ENCODE data around the gene PLXNA2. TPM values are rescaled to one million over a fixed set of nuclear protein-coding genes. Genes with fewer than 3 reads are reported as not detected.
A peak's percentile ranks its signal among the peaks of the same experiment; 100 is the strongest.

PLXNA2 gene
- total and polyA plus RNA-seq, 11 donors: 9.2 to 28.2 (median 18.0) TPM

GRCh38 chr1:208085655-208086515 is 158.3 kb downstream of the PLXNA2 start:
- TF ChIP-seq CTCF (IDR thresholded peaks at IDR 0.05) (no peak), POLR2A (IDR thresholded peaks at IDR 0.05) (no peak)
- Histone ChIP-seq H3K4me3 (peak overlapping the region in 7 of 12 donors; percentile 6 to 33 (median 23)), H3K27ac (peak overlapping the region in 6 of 12 donors; percentile 45 to 74 (median 56)), H3K36me3 (peaks cover 0 to 57% (median 26%) of the 10 kb centered on the region in 9 donors), H3K27me3 (no peaks in the 10 kb centered on the region), H3K4me1 (peaks cover 0 to 57% (median 32%) of the 10 kb centered on the region in 12 donors), H3K9me3 (no peaks in the 10 kb centered on the region)
- WGBS, 4 donors: 87 to 92% (median 88%) methylated on average over 6 of the region's 6 CpGs
- ATAC-seq: no peak
- no peak for DNase-seq
- intact Hi-C loops (cut with DNase I): loop anchor here in 2 of 10 donors (5.0 to 10.0 kb wide), 2 partner anchors 39 to 49 kb away; no protein-coding TSS in a partner anchor

DNA sequence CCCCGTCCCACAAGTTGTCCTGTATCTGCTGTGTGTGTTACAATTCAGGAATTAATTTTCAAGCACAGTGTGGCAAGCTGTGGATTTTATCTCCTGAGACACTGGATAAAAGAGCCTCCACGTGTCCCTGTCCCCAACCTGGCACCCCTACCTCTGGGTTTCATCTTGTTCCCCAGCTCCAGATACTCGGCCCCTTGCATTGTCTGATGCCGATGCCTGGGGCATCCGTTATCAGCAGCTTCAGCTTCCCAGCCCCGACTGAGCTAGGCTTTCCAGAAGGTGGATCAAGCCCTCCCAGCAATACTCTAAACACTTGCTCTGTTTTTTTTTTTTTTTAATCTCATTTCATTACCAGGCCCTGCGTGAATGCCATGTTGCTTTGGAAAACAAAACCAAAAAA is 159.4 kb downstream of the PLXNA2 start:
- no peak for TF ChIP-seq CTCF (IDR thresholded peaks at IDR 0.05)
- H3K27ac ChIP-seq: no peak overlapping the region
- peaks cover 0 to 57% (median 26%) of the 10 kb centered on the region in 12 donors for H3K4me1 ChIP-seq
- H3K9me3 ChIP-seq: no peaks in the 10 kb centered on the region
- intact Hi-C loops (cut with DNase I): loop anchor here in 2 of 10 donors (5.0 to 10.0 kb wide), 2 partner anchors 37 to 50 kb away; no protein-coding TSS in a partner anchor
- no peak overlapping the region for H3K4me3 ChIP-seq
- no peak for ATAC-seq
- H3K27me3 ChIP-seq: no peaks in the 10 kb centered on the region
- no peak for DNase-seq
- WGBS, 4 donors: 82 to 95% (median 91%) methylated on average over 7 of the region's 7 CpGs
- peaks cover 0 to 65% (median 26%) of the 10 kb centered on the region in 9 donors for H3K36me3 ChIP-seq

DNA sequence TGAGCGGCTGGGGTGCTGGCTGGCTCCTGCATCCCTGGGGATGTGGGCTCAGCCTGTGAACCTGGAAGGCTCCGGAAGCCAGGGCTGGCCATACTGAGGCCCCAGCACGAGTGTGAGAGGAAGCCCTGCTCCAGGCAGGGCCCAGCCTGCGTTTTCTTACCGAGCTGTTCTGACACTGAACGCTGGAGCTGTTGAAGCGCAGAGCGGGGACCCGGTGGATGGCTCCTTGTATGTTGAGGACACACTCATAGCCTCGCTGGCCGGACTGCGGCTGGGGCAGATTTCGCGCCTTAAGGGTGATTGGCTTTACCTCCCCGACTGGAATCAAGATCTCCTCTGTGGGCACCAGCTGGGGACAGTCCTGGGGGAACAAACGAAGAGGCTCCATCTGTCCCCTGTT is 160.0 kb downstream of the PLXNA2 start:
- Histone ChIP-seq H3K4me1 (peaks cover 0 to 56% (median 22%) of the 10 kb centered on the region in 12 donors), H3K27ac (no peak overlapping the region), H3K4me3 (no peak overlapping the region), H3K36me3 (peaks cover 0 to 68% (median 26%) of the 10 kb centered on the region in 9 donors), H3K9me3 (no peaks in the 10 kb centered on the region), H3K27me3 (no peaks in the 10 kb centered on the region)
- 94 to 96% (median 95%) methylated on average over 16 of the region's 16 CpGs for WGBS, 4 donors
- no peak for DNase-seq
- intact Hi-C loops (cut with DNase I): loop anchor here in 1 of 10 donors (10.0 kb wide), 1 partner anchor 51 kb away; no protein-coding TSS in a partner anchor
- no peak for ATAC-seq
- TF ChIP-seq POLR2A (IDR thresholded peaks at IDR 0.05): no peak
- no peak for TF ChIP-seq CTCF (IDR thresholded peaks at IDR 0.05)

DNA sequence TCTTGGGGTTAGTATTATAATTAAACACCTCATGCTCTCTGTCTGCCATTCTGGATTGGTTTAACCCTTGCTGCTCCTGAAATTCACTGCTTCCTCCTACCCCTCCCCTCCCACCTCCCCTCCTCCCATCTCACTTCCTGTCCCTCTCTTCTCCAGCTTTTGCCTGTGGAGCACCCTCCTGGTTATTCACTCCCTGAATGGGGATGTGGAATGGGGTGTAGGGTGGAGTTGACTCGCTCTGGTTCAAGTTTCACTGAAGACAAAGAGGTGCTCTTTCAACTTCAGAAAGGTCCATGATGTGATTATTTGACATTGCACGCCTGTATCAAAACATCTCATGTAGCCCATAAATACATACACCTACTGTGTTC is 160.5 kb downstream of the PLXNA2 start:
- H3K9me3 ChIP-seq: no peaks in the 10 kb centered on the region
- peaks cover 0 to 53% (median 22%) of the 10 kb centered on the region in 12 donors for H3K4me1 ChIP-seq
- peaks cover 0 to 68% (median 30%) of the 10 kb centered on the region in 9 donors for H3K36me3 ChIP-seq
- 97 to 98% (median 97%) methylated on average over 2 of the region's 2 CpGs for WGBS, 4 donors
- intact Hi-C loops (cut with DNase I): loop anchor here in 2 of 10 donors (2.0 to 10.0 kb wide), 2 partner anchors 23 to 51 kb away; no protein-coding TSS in a partner anchor
- H3K4me3 ChIP-seq: no peak overlapping the region
- DNase-seq (no peak), ATAC-seq (no peak)
- peak overlapping the region in 2 of 12 donors; percentile 45 to 68 for H3K27ac ChIP-seq
- TF ChIP-seq CTCF (IDR thresholded peaks at IDR 0.05): no peak
- no peak for TF ChIP-seq POLR2A (IDR thresholded peaks at IDR 0.05)
- H3K27me3 ChIP-seq: no peaks in the 10 kb centered on the region
